Measurements from ENCODE around the gene CHID1.

The CHID1 gene

DNA sequence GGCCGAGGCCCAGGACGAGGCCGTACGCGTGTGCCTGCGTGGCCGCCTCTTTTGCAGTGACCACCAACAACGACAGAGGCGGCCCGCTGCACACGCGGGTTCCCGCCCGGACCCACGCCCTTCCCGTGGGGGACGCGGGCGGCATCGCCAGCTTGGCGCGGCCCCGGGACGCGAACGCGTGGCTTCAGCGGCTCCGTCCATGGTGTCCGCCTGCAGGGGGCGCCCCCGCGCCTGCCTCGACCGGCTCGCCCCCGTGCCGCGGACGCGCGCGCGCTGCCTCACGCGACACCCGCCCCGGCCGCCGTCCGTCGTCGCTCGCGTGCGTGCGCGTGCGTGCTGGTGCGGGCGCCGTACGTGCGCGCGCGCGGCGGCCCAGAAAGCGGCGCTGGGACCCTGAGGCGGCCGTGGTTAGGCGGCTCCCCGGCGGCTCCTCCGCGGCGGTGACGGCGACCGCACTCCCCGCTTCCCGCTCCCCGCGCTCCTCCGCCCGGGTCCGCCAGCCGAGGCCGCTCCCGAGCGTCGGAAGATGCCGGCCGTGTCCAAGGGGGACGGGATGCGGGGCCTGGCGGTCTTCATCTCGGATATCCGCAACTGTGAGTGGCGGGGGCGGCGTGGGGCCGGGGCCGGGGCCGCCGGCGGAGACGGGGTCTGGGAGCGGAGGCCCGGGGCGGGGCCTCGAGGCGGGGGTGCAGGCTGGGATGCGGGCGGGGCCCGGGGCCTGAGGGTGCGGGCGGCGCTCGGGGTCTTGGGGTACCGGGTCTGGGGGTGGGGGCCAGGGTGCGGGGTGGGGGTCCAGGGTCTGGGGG is 15.1 kb upstream of the CHID1 start, which contains the start of gene AP2A2:
TSS of gene AP2A2 (plus strand) at position 375 of the 806 bp plus-strand sequence. CDS start at position 527, 152 bp downstream.
- DNase-seq = peak; percentile 93
- H3K4me3 Mint-ChIP-seq = peak within 1 kb of the TSS; percentile 92
- no peaks in the 10 kb centered on the region for H3K36me3 Mint-ChIP-seq (ENCODE audit: low read depth)
- TF ChIP-seq, protein P1, sequence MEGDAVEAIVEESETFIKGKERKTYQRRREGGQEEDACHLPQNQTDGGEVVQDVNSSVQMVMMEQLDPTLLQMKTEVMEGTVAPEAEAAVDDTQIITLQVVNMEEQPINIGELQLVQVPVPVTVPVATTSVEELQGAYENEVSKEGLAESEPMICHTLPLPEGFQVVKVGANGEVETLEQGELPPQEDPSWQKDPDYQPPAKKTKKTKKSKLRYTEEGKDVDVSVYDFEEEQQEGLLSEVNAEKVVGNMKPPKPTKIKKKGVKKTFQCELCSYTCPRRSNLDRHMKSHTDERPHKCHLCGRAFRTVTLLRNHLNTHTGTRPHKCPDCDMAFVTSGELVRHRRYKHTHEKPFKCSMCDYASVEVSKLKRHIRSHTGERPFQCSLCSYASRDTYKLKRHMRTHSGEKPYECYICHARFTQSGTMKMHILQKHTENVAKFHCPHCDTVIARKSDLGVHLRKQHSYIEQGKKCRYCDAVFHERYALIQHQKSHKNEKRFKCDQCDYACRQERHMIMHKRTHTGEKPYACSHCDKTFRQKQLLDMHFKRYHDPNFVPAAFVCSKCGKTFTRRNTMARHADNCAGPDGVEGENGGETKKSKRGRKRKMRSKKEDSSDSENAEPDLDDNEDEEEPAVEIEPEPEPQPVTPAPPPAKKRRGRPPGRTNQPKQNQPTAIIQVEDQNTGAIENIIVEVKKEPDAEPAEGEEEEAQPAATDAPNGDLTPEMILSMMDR (IDR thresholded peaks at IDR 0.05) = peak; percentile 45
- peaks cover 28% of the 10 kb centered on the region for H3K4me1 Mint-ChIP-seq
- H3K9me3 Mint-ChIP-seq = no peaks in the 10 kb centered on the region
- H3K27me3 Mint-ChIP-seq (ENCODE audit: low read depth, poor library complexity) = no peaks in the 10 kb centered on the region
- H3K27ac Mint-ChIP-seq = peak within 1 kb of the TSS; percentile 45

DNA sequence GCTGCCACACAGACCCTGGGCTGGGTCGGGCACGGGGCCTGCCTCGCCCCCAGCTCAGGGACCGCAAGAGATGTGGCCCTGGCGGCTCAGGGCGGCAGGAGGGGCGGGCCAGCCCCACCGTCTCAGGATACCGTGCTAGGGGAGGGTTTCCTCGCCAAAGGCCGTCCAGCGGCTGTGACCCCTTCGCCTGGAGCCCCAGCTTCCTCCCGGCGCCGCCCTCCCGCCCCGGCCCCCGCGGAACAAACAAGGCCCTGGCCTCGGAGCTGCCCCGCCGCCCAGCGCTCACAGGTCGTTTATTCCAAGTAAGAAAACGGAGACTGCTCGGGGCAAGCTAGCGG is 14.5 kb upstream of the CHID1 start:
- no peak for DNase-seq
- TF ChIP-seq, protein P1 (IDR thresholded peaks at IDR 0.05) = no peak
- no peaks in the 10 kb centered on the region for H3K9me3 Mint-ChIP-seq
- H3K36me3 Mint-ChIP-seq (ENCODE audit: low read depth) = no peaks in the 10 kb centered on the region
- H3K4me1 Mint-ChIP-seq = peaks cover 28% of the 10 kb centered on the region
- H3K27me3 Mint-ChIP-seq (ENCODE audit: low read depth, poor library complexity) = no peaks in the 10 kb centered on the region
- H3K27ac Mint-ChIP-seq = no peak overlapping the region
- H3K4me3 Mint-ChIP-seq = no peak overlapping the region

DNA sequence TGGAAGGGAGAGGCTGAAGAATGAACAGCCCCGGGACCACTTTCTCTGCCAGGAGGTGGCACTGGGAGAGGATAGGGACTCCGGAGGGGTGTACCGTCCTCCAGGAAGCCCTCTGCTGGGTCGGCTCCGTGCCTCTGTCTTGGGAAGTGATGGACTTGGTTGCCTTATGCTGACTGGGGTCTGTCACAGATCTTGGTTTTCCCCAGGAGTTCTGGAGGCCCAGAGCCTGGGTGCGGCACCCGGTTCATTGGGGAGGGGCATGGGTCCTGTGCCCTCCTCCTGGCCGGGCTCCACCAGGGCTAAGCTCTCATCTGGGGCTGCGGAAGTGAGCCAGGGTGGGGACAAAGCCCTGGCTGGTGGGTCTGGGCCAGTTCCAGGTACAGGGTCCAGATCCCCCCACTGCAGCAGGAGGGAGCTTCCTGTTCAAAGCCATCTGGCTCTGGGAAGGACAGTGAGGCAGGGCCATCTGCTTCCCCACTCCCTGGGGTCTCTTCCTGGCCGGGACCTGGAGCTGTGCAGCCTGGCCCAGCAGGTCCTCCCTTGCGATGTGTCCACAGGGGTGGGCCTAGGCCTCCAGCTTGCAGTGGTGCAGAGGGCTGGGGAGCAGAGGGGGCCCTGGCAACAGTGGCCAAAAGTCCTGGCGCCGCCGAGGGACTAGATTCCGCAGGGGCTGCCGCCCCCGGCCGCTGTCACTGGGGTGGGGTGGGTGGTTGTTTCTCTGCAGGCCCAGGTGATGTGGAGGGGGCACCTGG is 14.0 kb upstream of the CHID1 start:
- peaks cover 28% of the 10 kb centered on the region for H3K4me1 Mint-ChIP-seq
- DNase-seq = no peak
- no peak overlapping the region for H3K27ac Mint-ChIP-seq
- TF ChIP-seq, protein P1 (IDR thresholded peaks at IDR 0.05) = no peak
- H3K4me3 Mint-ChIP-seq = peak overlapping the region; percentile 30
- H3K27me3 Mint-ChIP-seq (ENCODE audit: low read depth, poor library complexity) = no peaks in the 10 kb centered on the region
- no peaks in the 10 kb centered on the region for H3K36me3 Mint-ChIP-seq (ENCODE audit: low read depth)
- no peaks in the 10 kb centered on the region for H3K9me3 Mint-ChIP-seq

DNA sequence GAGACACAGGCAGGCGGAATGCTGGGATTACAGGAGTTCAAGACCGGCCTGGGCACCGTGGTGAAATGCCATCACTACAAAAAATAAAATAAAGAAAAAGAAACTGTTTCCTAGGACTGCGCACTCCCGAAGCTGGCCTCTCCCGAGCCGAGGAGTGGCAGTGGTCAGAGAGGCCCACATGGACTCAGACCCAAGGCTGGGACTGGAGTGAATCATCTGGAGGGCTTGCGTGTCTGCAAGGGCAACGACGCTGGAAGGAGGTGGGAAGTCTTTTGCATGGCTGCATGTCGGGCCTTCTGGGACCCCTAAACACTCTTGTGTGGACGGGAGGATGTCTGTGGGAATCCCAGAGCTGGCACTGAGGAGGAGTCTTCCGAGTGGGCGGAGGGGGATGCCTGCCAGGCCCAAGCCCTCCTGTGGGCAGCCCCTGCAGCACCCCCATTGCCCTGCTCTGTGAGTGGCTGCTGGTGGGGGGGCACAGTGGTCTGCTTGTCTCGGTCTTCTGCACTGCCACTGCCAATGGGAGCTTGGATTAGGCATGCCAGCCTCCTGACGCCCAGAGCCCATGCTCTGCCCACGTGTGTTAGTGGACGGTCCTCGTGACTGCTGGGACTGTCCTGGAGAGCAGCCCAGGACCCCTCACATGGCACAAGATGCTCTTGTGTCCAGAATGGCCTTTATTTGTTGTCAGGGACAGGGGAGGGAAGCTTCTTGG is 13.2 kb upstream of the CHID1 start:
- Mint-ChIP-seq H3K4me1 (peaks cover 29% of the 10 kb centered on the region), H3K4me3 (peak overlapping the region; percentile 30), H3K27me3 (ENCODE audit: low read depth, poor library complexity) (no peaks in the 10 kb centered on the region), H3K9me3 (no peaks in the 10 kb centered on the region), H3K36me3 (ENCODE audit: low read depth) (no peaks in the 10 kb centered on the region), H3K27ac (no peak overlapping the region)
- DNase-seq = no peak
- TF ChIP-seq, protein P1 (IDR thresholded peaks at IDR 0.05) = no peak

DNA sequence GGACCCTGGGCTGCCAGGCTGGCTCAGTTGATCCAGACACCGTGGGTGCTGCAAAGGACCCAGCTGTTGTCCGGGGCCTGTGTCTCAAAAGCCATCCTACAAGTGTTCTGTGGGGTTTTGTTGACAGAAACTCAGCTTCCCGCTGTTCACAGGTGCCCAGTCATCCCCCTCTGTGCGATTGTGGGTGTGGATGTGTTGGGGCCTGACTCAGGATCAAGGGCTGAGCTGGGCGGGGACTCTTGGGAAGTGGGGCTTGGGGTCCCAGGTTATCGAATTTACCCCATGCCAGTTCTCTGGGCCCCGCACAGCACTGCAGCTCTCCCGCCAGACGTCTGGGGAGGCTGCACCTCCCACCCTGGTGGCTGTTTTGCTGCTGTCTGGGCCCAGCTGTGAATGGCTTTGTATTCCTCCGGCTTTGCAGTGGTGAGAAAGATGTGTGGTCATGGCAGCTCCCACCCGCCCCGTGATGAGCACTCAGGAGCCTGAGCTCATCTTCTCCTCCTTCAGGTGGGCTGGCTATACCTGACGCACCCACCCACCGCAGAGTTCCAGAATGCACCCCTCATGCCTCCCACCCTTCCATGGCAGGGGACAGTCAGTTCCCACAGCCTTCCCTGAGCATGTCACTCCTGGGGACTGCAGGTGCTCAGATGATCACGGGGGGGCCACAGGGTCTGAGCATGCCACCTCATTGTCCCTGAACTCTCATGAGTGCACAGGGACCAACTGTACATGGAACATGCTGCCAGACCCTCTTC is 11.5 kb upstream of the CHID1 start:
- Mint-ChIP-seq H3K36me3 (ENCODE audit: low read depth) (no peaks in the 10 kb centered on the region), H3K27ac (peak overlapping the region; percentile 85), H3K27me3 (ENCODE audit: low read depth, poor library complexity) (peaks cover 5% of the 10 kb centered on the region), H3K4me1 (peaks cover 22% of the 10 kb centered on the region), H3K9me3 (no peaks in the 10 kb centered on the region), H3K4me3 (no peak overlapping the region)
- DNase-seq = no peak
- TF ChIP-seq, protein P1 (IDR thresholded peaks at IDR 0.05) = no peak
